NB4 (cell line): ENCODE results near the gene COMP.

Experiments
- CTCF ChIP-seq: IDR thresholded peaks from one replicate; pipeline ENCODE4 v1.5.1; 2012; ENCODE audit warnings: low read depth, low read length
- MAX ChIP-seq: IDR thresholded peaks from 2 replicates; pipeline ENCODE4 v1.6.1; 2011; ENCODE audit warnings: low read depth, low read length
- MYC ChIP-seq: IDR thresholded peaks from 2 replicates; pipeline ENCODE4 v1.6.1; 2011; ENCODE audit warnings: low read depth, low read length
- POLR2A ChIP-seq: IDR thresholded peaks from 2 replicates; pipeline ENCODE4 v1.6.1; 2011; ENCODE audit warnings: mild to moderate bottlenecking; ENCODE audit not compliant: insufficient read length; ENCODE audit errors: extremely low read depth

GRCh38 chr19:18769989-18770528 lies 21.0 kb downstream of the COMP start:
- TF ChIP-seq CTCF = no peak
- TF ChIP-seq POLR2A = no peak
- no peak for TF ChIP-seq MYC
- no peak for TF ChIP-seq MAX
